ENCODE measurements around the gene LFNG. TPM values are rescaled to one million over a fixed set of nuclear protein-coding genes. Genes with fewer than 3 reads are reported as not detected.
A peak's percentile ranks its signal among the peaks of the same experiment; 100 is the strongest.

LFNG gene
- total RNA-seq, 1 donor from 2014 or later, result 83.5 TPM

GRCh38 chr7:2473496-2474180, 45.9 kb upstream of the LFNG start:
- Mint-ChIP-seq H3K9me3 (ENCODE audit: unreplicated experiment) (no peaks in the 10 kb centered on the region), H3K4me3 (ENCODE audit: unreplicated experiment) (peak overlapping the region; percentile 29), H3K27ac (ENCODE audit: unreplicated experiment) (peak overlapping the region; percentile 16), H3K27me3 (ENCODE audit: unreplicated experiment) (peaks cover 9% of the 10 kb centered on the region), H3K4me1 (ENCODE audit: unreplicated experiment) (peaks cover 21% of the 10 kb centered on the region), H3K36me3 (ENCODE audit: low read depth, unreplicated experiment) (peaks cover 4% of the 10 kb centered on the region)
- DNase-seq (ENCODE audit: low spot score), result no peak
- no peak for TF ChIP-seq CTCF (IDR thresholded peaks at IDR 0.05; ENCODE audit: unreplicated experiment)

DNA sequence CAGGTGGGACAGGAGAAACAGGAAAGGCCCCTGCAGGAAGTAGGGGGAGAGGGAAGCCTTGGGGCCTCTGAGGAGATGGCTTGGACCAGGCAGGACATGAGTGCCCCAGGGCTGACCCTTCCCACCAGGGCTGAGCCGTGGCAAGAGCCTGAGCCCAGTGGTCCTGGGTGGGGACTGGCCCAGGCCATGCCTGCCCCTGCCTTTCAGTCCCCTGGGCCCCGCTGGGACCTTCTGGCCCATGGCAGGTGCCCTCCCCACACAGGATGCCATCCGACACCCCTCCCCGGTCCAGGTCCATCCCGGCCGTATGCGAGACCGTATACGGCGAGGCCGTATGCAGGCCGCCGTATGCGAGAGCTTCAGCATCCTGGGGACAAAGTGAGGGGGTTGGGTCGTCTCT, 45.4 kb upstream of the LFNG start:
- no peak for DNase-seq (ENCODE audit: low spot score)
- Mint-ChIP-seq H3K36me3 (ENCODE audit: low read depth, unreplicated experiment) (peaks cover 4% of the 10 kb centered on the region), H3K27ac (ENCODE audit: unreplicated experiment) (no peak overlapping the region), H3K9me3 (ENCODE audit: unreplicated experiment) (no peaks in the 10 kb centered on the region), H3K4me3 (ENCODE audit: unreplicated experiment) (no peak overlapping the region), H3K27me3 (ENCODE audit: unreplicated experiment) (peaks cover 10% of the 10 kb centered on the region), H3K4me1 (ENCODE audit: unreplicated experiment) (peaks cover 21% of the 10 kb centered on the region)
- TF ChIP-seq CTCF (IDR thresholded peaks at IDR 0.05; ENCODE audit: unreplicated experiment), result no peak

DNA sequence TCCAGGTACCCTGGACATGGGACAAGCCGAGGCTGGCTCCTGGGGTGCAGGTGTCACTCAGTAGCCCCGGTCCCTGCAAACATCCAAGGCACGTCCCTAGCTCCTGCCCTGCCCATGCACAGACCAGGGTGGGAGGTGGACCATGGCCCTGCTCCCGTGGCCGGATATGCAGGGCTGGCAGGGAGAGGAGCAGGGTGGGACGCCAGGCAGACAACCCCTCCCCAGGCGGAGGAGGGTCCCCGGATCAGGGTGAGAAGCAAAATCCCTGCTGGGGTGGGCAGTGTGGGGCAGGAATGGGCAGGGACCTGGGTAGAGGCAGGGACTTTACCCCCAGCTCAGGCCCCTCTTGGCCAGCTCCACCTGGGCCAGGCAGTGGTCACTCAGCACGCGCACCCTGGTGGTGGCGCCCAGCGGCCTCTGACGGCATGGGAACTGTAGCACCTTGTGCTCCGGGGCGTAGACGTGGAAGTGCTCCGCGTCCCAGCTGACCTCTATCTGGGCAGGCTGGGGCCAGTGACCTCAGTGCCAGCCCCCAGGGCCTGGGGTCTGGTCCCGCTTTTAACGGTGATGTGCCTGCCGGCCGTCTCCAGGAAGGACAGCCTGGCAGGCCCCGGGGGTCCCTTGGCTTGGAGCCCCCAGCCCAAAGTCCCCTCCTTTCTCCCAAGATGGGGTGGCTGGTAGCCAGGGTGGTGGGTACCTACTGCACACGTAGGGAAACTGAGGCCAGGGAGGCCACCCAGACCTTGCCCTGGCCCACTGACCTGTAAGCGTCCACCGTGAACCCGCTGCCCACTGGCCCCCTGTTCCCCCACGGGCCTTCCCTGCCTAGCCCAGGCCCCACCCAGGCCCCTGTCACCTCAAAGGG, 44.5 kb upstream of the LFNG start:
- no peak for TF ChIP-seq CTCF (IDR thresholded peaks at IDR 0.05; ENCODE audit: unreplicated experiment)
- H3K36me3 Mint-ChIP-seq (ENCODE audit: low read depth, unreplicated experiment), result peaks cover 4% of the 10 kb centered on the region
- no peak for DNase-seq (ENCODE audit: low spot score)
- H3K27me3 Mint-ChIP-seq (ENCODE audit: unreplicated experiment), result peaks cover 8% of the 10 kb centered on the region
- no peak overlapping the region for H3K27ac Mint-ChIP-seq (ENCODE audit: unreplicated experiment)
- H3K4me1 Mint-ChIP-seq (ENCODE audit: unreplicated experiment), result peaks cover 14% of the 10 kb centered on the region
- H3K4me3 Mint-ChIP-seq (ENCODE audit: unreplicated experiment), result no peak overlapping the region
- H3K9me3 Mint-ChIP-seq (ENCODE audit: unreplicated experiment), result no peaks in the 10 kb centered on the region

GRCh38 chr7:2475678-2476015, 43.9 kb upstream of the LFNG start:
- Mint-ChIP-seq H3K9me3 (ENCODE audit: unreplicated experiment) (no peaks in the 10 kb centered on the region), H3K36me3 (ENCODE audit: low read depth, unreplicated experiment) (peaks cover 4% of the 10 kb centered on the region), H3K27me3 (ENCODE audit: unreplicated experiment) (peaks cover 6% of the 10 kb centered on the region), H3K27ac (ENCODE audit: unreplicated experiment) (no peak overlapping the region), H3K4me1 (ENCODE audit: unreplicated experiment) (peaks cover 8% of the 10 kb centered on the region), H3K4me3 (ENCODE audit: unreplicated experiment) (no peak overlapping the region)
- no peak for TF ChIP-seq CTCF (IDR thresholded peaks at IDR 0.05; ENCODE audit: unreplicated experiment)
- DNase-seq (ENCODE audit: low spot score), result no peak

GRCh38 chr7:2476298-2476697, 43.3 kb upstream of the LFNG start, which contains the start of gene GRIFIN:
Gene GRIFIN (minus strand): TSS chr7:2476398. CDS start chr7:2476383, 15 bp downstream.
- H3K27me3 Mint-ChIP-seq (ENCODE audit: unreplicated experiment), result peaks cover 6% of the 10 kb centered on the region
- no peak for TF ChIP-seq CTCF (IDR thresholded peaks at IDR 0.05; ENCODE audit: unreplicated experiment)
- H3K27ac Mint-ChIP-seq (ENCODE audit: unreplicated experiment), result no peak within 1 kb of the TSS
- H3K9me3 Mint-ChIP-seq (ENCODE audit: unreplicated experiment), result no peaks in the 10 kb centered on the region
- no peak for DNase-seq (ENCODE audit: low spot score)
- peaks cover 6% of the 10 kb centered on the region for H3K4me1 Mint-ChIP-seq (ENCODE audit: unreplicated experiment)
- H3K36me3 Mint-ChIP-seq (ENCODE audit: low read depth, unreplicated experiment), result peaks cover 4% of the 10 kb centered on the region
- H3K4me3 Mint-ChIP-seq (ENCODE audit: unreplicated experiment), result no peak within 1 kb of the TSS

Data from endothelial cell (in vitro differentiated cells).